ENCODE results near the gene UAP1.
"Not testable (repeated sequence)": the region's sequence is repeated elsewhere in the genome, so short reads cannot be mapped to it uniquely, and the experiment has no call there.

UAP1 gene

DNA sequence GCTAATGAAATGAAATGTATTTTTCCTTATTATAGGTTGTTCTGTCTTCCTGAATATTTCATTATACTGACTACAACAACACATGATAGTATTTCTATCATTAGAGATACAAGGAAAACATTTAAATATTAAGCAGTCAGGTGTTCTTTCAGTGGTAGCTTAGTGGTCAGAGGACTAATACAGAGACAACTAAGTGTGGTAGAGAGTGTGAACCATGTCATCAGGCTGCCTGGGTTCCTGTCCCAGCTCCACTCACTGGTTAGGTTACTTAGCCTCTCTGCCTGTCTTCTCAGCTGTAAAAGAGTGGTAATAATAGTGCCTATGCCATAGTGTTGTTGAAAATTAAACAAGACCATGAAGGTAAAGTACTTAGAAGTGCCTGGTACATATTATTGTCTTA, 3.9 kb downstream of the UAP1 start:
- DNase-seq (ENCODE audit: low spot score) = no peak

DNA sequence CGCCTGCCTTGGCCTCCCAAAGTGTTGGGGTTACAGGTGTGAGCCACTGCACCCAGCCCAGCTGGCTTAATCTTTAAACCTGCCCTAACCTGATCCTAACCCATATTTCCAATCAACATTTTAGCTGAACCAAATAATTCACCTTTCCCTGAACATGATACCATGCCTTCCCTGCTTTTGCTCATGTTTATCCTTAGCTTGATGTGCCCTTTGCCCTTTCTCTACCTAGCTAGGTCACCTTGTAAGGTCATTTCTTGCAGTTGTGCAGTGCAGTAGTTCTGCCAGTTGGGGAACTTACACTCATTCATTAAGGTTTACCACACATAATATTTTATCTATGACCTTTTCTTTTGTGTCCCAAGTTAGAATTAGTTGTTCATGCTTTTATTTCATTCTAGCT, 5.3 kb downstream of the UAP1 start:
- no peak for DNase-seq (ENCODE audit: low spot score)

DNA sequence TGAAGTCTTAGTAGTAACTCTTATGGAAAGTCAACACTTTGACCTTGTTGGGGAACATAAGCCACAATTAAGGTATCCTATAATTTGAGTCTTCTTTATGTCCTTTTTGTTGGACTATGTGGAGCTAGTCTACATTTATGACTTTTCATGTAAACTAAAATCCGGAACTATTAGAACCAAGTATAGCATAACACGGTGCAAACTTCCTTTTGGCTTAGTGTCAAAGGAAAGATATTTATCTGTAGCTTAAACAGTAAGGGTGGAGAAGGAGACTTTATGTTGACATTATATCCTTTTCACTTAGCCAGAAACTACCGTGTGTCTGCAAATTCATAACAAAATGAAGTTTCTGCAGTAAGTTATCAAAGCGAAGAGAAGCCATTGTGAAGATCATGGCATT, 7.3 kb downstream of the UAP1 start:
- no peak for DNase-seq (ENCODE audit: low spot score)

DNA sequence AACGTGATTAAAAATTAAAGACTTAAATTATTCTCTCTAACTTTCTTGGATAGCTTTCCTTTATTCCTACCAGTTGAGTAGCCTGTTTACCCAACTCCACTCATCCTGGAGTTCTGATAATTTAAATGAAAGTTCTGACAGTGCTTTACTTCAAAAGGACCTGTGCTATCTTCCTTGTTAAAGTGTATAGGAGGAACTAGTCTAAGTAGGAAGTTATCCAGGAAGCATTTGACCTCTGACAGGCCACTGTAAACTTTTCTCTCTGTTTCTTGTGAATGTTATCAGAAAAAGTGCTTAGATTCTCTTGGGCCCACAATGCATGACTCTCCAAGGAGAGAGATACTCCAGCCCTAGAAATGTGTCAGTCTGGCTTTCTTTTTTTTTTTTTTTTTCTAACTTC, 9.2 kb downstream of the UAP1 start:
- DNase-seq (ENCODE audit: low spot score) = no peak

DNA sequence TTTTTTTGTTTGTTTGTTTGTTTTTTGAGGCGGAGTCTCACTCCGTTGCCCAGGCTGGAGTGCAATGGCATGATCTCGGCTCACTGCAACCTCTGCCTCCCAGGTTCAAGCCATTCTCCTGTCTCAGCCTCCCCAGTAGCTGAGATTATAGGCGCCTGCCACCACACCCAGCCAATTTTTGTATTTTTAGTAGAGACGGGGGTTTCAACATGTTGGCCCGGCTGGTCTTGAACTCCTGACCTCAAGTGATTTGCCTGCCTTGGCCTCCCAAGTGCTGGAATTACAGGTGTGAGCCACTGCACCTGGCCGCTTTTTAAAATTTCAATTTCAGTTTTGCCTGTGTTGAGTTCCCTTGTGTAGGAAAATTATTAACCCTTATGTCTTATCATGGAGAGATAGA, 9.6 kb downstream of the UAP1 start:
- DNase-seq (ENCODE audit: low spot score) = not testable (repeated sequence)

DNA sequence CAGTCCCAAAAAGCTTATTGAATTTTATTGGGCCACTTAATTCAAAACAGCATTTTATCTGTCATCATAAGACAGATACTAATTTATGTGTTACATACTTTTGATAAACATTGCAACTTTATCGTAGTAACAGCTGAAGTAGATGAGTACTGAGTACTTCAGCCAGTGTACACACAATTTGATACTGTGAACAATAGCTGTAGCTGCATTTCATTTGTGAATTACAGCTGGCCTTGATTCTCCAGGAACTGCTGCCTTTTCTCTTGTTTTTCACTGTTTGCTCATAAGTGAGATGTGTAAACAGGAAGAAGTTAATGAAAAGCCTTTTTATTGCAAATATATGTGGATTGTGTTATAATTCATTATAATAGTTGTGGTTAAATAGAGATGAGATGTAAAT, 10.2 kb downstream of the UAP1 start:
- no peak for DNase-seq (ENCODE audit: low spot score)

DNA sequence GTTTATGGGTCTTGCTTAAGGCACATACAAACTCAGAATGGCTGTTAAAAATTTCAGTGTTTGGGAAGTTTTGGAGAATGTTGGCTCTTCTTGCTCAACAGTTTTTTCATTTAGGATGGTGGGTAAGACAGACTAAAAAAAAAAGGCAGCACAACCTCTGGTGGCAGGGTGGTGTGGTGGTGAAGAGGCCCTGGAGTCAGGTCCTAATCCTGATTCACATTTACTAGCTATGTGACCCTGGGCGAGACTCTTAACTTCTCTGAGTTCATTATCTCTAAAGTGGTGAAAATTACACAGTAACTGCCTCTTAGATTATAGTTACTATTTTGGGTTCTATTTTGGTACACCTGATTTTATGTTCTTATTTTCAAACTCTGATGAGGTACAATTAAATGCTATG, 11.6 kb downstream of the UAP1 start:
- DNase-seq (ENCODE audit: low spot score) = no peak

DNA sequence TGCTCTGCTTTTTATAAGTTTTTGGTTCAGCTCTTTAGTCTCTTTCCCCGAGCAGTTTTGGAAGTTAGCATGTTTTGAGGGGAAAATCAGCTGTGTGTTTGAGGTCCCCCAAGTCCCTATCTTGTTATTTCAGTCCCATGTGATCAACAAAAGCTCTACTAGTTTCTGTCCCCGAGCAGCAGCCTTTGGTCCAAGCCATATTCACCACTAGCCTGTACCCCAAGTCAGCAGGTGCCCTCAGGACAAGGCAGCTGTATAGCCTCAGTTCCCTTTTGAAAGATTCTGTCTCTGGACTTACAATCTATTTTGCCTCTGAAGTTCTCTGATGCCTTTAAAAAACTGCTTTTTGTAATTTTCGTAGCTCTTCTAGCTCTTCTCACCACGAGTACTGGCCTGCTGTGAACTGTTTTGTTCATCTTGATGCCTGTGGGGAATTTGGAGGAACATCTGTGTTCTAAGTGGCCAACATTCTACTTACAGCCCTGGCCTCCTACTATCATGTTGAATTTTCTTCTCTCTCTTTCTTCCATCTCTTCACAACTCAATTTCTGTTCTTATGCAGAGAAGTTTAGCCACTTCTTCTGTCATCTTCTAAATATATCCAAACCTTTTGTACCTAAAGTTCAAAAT, 16.7 kb downstream of the UAP1 start:
- no peak for DNase-seq (ENCODE audit: low spot score)

DNA sequence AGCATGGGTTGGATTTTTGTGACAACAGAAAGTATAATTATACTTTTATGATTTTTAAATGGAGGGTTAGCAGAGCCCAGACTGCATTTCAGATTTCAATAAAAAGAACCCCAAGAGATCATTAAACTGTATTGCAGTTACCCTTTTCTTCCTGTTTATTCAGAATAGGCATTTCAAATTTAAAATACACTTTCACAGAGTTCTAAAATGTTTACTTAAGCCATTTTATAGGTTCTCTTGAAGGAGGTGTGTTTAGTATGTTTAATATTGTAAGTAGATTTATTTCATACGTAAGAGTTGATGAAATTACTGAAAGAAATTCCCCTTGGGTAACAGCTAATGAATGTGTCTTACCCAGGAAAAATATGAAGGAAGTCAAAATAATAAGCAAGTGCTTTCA, 17.4 kb downstream of the UAP1 start:
- DNase-seq (ENCODE audit: low spot score) = no peak

DNA sequence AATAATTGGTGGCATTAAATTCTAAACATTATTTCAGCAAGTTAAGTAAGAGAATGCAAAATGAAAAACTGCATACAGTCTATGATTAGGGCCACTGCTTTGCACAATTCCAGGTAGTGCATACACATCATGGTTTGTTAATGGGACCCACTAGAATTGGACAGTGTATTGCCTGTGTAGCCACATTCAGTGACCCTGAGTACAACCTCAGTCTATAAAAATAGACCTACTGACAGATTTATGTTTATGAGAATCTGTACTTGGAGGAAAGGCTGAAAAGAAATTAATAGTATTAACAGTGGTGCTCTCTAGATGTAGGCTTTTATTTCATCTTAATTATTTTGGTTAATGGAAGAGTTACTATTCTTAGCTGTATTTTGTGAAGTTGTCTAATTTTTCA, 18.8 kb downstream of the UAP1 start:
- DNase-seq (ENCODE audit: low spot score) = no peak

DNA sequence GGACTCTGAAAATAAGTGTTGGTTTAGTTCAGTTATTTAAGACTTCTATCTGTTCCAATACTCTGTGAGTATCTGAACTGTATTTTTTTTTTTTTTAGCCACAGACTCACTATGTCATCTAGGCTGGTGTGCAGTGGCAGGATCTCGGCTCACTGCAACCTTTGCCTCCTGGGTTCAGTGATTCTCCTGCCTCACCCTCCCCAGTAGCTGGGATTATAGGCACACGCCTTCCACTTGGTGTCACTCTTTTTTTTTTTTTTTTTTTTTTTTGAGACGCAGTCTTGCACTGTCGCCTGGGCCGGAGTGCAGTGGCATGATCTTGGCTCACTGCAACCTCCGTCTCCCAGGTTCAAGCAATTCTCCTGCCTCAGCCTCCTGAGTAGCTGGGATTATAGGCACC, 21.4 kb downstream of the UAP1 start:
- DNase-seq (ENCODE audit: low spot score) = not testable (repeated sequence)

DNA sequence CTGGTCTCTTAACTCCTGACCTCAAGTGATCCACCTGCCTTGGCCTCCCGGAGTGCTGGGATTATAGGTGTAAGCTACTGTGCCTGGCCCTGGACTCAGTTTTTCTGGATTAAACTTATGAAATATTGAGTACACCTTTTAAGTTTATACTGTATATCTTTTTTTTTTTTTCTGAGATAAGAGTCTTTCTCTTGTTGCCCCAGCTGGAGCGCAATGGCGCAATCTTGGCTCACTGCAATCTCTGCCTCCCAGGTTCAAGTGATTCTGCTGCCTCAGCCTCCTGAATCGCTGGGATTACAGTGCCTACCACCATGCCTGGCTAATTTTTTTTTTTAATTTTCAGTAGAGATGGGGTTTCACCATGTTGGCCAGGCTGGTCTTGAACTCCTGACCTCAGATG, 23.6 kb downstream of the UAP1 start:
- not testable (repeated sequence) for DNase-seq (ENCODE audit: low spot score)

DNA sequence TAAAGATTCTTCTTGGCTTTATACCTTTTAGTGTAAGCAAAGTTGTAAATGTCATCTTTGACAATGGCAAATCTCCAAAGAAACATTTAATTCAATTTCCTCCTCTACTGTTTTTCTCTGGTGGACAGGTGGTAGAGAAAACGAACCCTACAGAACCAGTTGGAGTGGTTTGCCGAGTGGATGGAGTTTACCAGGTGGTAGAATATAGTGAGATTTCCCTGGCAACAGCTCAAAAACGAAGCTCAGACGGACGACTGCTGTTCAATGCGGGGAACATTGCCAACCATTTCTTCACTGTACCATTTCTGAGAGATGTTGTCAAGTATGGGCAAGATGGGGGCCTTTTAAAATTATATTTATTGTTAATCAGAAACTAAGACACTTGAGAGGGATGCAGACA, 25.8 kb downstream of the UAP1 start:
- DNase-seq (ENCODE audit: low spot score) = no peak

DNA sequence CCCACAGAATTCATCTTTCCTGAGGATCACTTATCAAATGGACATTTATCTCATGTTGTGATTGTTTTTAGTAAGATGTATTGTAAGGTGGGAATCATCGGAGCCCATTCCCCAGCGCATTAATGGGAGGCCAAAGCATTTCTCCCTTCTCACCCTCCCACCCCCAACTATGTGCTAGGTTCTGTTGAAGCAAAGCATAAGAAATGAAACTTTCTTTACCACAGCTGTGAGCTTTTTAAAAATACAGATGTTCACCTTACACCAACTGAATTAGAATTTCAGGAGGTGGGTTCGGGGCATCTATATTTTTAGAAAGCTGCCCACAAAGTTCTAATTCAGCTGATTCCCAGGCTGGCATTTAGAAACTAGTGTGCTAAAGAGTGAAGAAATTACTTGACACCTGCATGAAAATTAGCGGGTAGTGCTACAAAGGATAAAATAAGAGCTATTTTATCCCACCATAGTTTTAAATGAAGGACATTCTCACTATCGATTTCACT, 26.3 kb downstream of the UAP1 start:
- no peak for DNase-seq (ENCODE audit: low spot score)

DNA sequence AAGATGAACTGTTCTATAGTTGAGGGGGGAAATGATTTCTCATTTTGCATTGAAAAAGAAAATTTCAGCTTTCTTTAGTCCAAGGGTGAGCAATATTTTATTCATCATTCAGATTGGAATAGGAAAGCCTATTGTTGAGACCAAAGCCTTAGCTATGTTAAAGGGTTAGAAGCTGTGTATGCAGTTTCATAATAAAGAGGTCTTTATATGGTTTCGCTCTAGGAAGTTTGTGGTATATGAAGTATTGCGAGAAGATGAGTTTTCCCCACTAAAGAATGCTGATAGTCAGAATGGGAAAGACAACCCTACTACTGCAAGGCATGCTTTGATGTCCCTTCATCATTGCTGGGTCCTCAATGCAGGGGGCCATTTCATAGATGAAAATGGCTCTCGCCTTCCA, 28.6 kb downstream of the UAP1 start:
- DNase-seq (ENCODE audit: low spot score) = no peak

DNA sequence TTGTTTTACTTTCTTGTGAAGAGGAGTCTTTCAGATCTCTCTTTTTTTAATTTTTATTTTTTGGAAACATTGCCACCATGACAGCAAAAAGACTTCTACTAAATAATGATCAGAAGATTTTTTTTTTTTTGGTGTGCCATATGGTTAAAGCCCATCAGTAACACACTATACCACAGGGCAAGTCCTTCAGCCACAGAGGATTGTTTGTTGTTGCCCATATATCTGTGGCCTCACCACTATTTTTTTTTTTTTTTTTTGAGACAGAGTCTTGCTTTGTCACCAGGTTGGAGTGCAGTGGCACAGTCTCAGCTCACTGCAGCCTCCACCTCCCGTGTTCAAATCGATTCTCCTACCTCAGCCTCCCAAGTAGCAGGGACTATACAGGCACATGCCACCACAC, 29.2 kb downstream of the UAP1 start:
- no peak for DNase-seq (ENCODE audit: low spot score)

DNA sequence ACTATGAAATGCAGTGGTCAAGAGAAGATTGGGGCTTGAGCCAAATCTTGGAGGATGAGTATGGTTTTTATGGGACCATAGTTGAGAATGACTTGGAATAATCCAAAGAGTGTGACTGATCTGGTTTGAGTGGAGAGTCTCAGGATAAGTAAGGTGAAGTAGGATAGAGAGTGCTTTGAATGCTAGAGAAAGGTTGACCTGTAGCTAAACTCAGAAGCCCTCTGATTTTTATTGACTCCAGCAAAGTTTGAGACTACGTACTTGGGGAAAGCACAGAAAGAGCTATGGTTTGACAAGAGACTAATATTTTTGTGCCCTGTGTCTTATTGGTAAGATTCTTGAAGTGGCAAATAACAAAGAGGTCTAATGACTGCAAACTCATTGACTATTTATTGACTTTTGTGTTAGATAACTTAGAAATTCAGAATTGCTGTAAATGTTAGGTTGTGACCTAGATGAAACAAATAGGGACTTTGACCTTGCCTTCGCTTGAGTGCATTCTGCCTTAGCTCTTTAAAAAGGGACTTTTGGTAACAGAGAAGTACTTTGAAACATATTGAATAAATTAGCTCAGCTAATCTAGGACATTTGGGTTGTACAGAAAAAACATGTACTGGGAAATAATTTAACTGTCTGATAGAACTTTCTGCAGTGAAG, 35.1 kb downstream of the UAP1 start:
- DNase-seq (ENCODE audit: low spot score) = peak; percentile 14

DNA sequence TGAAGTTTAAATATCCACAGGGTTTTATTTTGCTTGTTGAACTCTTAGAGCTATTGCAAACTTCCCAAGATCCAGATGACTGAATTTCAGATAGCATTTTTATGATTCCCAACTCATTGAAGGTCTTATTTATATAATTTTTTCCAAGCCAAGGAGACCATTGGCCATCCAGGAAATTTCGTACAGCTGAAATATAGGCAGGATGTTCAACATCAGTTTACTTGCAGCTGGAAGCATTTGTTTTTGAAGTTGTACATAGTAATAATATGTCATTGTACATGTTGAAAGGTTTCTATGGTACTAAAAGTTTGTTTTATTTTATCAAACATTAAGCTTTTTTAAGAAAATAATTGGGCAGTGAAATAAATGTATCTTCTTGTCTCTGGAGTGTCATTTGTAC, 37.9 kb downstream of the UAP1 start:
- no peak for DNase-seq (ENCODE audit: low spot score)

DNA sequence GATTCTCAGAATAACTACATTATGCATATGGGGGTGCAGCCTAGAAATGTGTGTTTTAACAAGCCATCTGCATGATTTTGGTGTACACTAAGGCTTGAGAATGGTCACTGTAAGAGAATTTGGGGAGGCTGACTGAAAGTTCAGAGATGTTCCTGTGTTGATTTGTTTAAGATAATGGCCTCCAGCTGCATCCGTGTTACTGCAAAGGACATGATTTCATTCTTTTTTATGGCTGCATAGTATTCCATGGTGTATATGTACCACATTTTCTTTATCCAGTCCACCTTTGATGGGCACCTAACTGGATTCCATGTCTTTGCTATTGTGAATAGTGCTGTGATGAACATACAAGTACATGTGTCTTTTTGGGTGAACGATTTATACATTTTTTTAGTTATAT, 41.6 kb downstream of the UAP1 start:
- not testable (repeated sequence) for DNase-seq (ENCODE audit: low spot score)

DNA sequence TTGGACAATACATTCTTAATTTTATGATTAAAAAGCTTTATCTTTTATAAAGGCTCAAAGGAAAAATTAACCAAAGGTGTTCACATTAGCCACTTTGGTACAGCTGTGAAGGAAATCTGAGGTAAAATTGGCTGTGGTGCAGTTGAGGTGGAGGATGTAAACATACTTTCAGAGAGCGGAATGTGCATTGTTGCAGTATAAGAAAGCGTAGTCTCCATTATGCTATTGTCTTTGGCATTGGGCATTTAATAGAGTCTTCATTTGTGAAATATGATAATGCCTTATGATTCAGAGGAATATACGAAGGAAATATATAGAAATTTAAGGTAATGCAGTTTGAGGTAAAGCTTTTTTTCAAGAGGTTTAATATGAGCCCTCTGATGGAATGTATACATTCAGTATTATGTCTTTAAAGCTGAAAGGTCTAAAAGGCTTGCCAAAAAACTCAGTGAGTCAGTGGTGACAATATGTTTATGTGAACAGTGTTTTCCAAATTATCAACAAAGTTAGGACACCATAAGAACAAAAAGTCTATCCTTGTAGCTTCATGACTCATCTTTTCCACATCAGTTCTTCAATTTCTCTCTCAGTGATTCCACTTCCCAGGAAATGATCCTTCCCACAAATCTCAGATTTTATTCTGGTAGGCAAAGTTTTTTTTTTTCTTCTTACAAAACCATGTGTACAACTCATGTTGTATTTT, 43.9 kb downstream of the UAP1 start:
- no peak for DNase-seq (ENCODE audit: low spot score)

DNA sequence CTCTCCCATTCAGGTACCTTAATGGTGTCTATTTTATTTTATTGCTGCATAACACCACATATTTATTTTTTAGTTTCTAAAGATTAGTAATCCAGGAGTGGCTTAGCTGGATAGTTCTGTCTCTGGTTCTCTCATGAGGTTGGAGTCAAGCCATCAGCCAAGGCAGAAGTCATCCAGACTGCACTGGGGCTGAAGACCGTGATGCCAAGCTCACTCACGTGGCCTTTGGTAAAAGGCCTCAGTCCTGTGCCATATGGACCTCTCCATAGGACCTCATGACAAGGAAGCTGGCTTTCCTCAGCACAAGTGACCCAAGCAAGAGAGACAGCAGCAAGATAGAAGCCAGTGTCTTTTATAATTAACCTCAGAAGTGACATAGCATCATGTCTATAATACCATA, 47.8 kb downstream of the UAP1 start:
- no peak for DNase-seq (ENCODE audit: low spot score)

DNA sequence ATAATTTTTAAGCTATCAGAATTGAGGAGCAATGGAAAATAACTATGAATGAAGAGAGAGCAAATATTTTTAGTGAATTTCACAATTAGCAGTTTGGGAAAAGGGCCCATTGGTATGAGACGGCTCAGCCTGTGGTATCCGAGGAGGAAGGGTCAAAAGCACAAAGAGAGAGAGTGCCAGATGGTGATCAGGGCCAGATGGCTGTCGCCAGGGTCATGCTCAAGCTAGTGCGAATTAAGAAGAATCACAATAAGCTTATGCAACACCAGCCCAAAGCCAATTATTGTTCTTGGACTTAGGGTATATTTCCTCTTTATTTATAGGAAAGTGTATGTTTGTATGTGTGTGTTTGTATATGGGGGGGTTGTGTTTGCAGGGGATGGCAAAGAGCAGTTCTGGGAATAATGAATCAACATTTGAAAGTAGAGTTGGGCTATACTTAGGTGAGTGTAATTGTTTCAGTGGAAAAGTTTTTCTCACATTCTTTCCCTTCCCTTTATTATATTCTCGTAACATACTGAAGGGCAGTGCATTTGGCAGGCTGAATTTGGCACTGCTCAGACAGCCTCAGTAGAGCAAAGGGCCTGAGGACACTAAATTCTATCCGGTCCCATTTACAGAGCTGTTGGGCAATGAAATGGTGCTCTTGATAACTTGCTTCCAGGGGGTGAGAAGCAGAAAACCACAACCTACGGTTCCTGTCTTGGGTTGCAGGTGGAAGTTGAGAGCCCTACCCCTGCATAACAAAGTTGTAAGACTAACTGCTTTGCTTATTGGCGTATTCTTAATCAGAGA, 51.3 kb downstream of the UAP1 start:
- DNase-seq (ENCODE audit: low spot score) = no peak

DNA sequence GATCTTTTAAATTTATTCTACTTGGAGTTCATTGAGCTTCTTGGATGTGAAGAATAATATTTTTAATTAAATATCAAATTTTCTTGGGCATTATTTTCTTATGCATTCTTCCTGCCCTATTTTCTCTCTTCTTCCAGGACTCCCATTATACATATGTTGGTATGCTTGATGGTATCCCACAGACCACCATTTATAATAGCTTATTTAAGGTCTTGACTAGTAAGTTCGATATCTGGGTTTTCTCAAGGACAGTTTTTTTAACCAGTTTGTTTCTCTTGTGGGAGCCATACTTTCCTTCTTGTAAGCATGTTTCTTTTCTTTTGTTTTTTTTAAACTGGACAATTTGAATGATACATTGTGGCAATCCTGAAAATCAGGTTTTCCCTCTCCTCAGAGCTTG, 55.3 kb downstream of the UAP1 start:
- no peak for DNase-seq (ENCODE audit: low spot score)
